Activated naive CD4-positive, alpha-beta T cell treated with anti-CD3 and anti-CD28 coated beads, Interleukin-2, amount 50 U/mL, for 72 hours (primary cell): ENCODE measurements around the gene SLMAP. TPM values are rescaled to one million over a fixed set of nuclear protein-coding genes. Genes with fewer than 3 reads are reported as not detected.

Experiments used
- ATAC-seq, 2 donors: fragments of 150-1000 bp; cut with Tn5 transposase; 2 replicates each; pipeline ENCODE4 v1.10.0; 2021; ENCODE audit warnings: mild to moderate bottlenecking in 2 of 2, moderate library complexity in 2 of 2
- DNase-seq, 2 donors: peaks; one replicate each; pipeline ENCODE4 v3.0.0; 2021 to 2022; ENCODE audit warnings: low spot score in 2 of 2
- H3K27ac Mint-ChIP-seq, 2 donors: one replicate each; pipeline ENCODE4 v1.8.0; 2022; ENCODE audit warnings: mild to moderate bottlenecking in 2 of 2, mixed read lengths in 2 of 2
- H3K36me3 Mint-ChIP-seq, 2 donors: one replicate each; pipeline ENCODE4 v1.8.0; 2022; ENCODE audit warnings: mixed read lengths in 2 of 2
- H3K9me3 Mint-ChIP-seq, 2 donors: one replicate each; pipeline ENCODE4 v1.8.0; 2022; ENCODE audit warnings: mixed read lengths in 2 of 2
- total RNA-seq, 2 donors: library from RNA; stranded (reverse); gene quantifications; one replicate each; pipeline ENCODE4 v1.2.3, GENCODE V29; 2022

Gene SLMAP
- total RNA-seq, 2 donors from 2014 or later: 44.1 to 44.8 TPM

GRCh38 chr3:57740027-57740426 is 16.1 kb upstream of the SLMAP start:
- ATAC-seq (no peak), DNase-seq (no peak)
- Mint-ChIP-seq H3K36me3 (no peaks in the 10 kb centered on the region), H3K9me3 (no peaks in the 10 kb centered on the region), H3K27ac (no peak overlapping the region)

- Mint-ChIP-seq H3K36me3 (no peaks in the 10 kb centered on the region), H3K9me3 (no peaks in the 10 kb centered on the region), H3K27ac (no peak overlapping the region)
- DNase-seq (no peak), ATAC-seq (no peak)
Measured at GRCh38 chr3:57743496-57743895, 12.6 kb upstream of the SLMAP start.

- H3K27ac Mint-ChIP-seq: no peak overlapping the region
- no peaks in the 10 kb centered on the region for H3K36me3 Mint-ChIP-seq
- ATAC-seq (no peak), DNase-seq (no peak)
- H3K9me3 Mint-ChIP-seq: no peaks in the 10 kb centered on the region
Measured at GRCh38 chr3:57745101-57745500, 11.0 kb upstream of the SLMAP start.

- Mint-ChIP-seq H3K27ac (no peak overlapping the region), H3K9me3 (no peaks in the 10 kb centered on the region), H3K36me3 (no peaks in the 10 kb centered on the region)
- DNase-seq (no peak), ATAC-seq (no peak)
Measured at GRCh38 chr3:57746156-57747010, 9.7 kb upstream of the SLMAP start.

- no peak for ATAC-seq
- H3K27ac Mint-ChIP-seq: no peak overlapping the region
- H3K9me3 Mint-ChIP-seq: peaks cover 0 to under 1% of the 10 kb centered on the region in 2 donors
- H3K36me3 Mint-ChIP-seq: no peaks in the 10 kb centered on the region
- no peak for DNase-seq
Measured at GRCh38 chr3:57749542-57749941, 6.6 kb upstream of the SLMAP start.

GRCh38 chr3:57752307-57752706 is 3.8 kb upstream of the SLMAP start:
- H3K27ac Mint-ChIP-seq: no peak overlapping the region
- peaks cover 0 to 3% of the 10 kb centered on the region in 2 donors for H3K9me3 Mint-ChIP-seq
- no peak for ATAC-seq
- H3K36me3 Mint-ChIP-seq: peaks cover 5% of the 10 kb centered on the region in 2 donors
- no peak for DNase-seq

GRCh38 chr3:57753016-57753415 is 3.1 kb upstream of the SLMAP start:
- no peak for ATAC-seq
- Mint-ChIP-seq H3K9me3 (peaks cover 0 to 3% of the 10 kb centered on the region in 2 donors), H3K27ac (no peak overlapping the region), H3K36me3 (peaks cover 7 to 10% of the 10 kb centered on the region in 2 donors)
- no peak for DNase-seq

- H3K9me3 Mint-ChIP-seq: peaks cover 0 to 3% of the 10 kb centered on the region in 2 donors
- DNase-seq (no peak), ATAC-seq (peak; percentile 44 to 63)
- peaks cover 10 to 11% of the 10 kb centered on the region in 2 donors for H3K36me3 Mint-ChIP-seq
- peak overlapping the region; percentile 97 to 99 for H3K27ac Mint-ChIP-seq
Measured at GRCh38 chr3:57755368-57755675, 787 bp upstream of the SLMAP start.

- Mint-ChIP-seq H3K36me3 (peaks cover 10 to 11% of the 10 kb centered on the region in 2 donors), H3K9me3 (peaks cover 0 to 3% of the 10 kb centered on the region in 2 donors), H3K27ac (peak overlapping the region; percentile 96 to 99)
- ATAC-seq (peak; percentile 14 to 16), DNase-seq (peak; percentile 30 to 66)
Measured at GRCh38 chr3:57756528-57757401, 656 bp downstream of the SLMAP start.

- no peak for DNase-seq
- peak overlapping the region; percentile 96 to 99 for H3K27ac Mint-ChIP-seq
- H3K36me3 Mint-ChIP-seq: peaks cover 10 to 11% of the 10 kb centered on the region in 2 donors
- no peak for ATAC-seq
- peaks cover 0 to 3% of the 10 kb centered on the region in 2 donors for H3K9me3 Mint-ChIP-seq
Measured at GRCh38 chr3:57757642-57758297, 1.7 kb downstream of the SLMAP start.

- no peak for ATAC-seq
- DNase-seq: no peak
- H3K36me3 Mint-ChIP-seq: peaks cover 15% of the 10 kb centered on the region in 2 donors
- peaks cover 0 to 3% of the 10 kb centered on the region in 2 donors for H3K9me3 Mint-ChIP-seq
- no peak overlapping the region for H3K27ac Mint-ChIP-seq
Measured at GRCh38 chr3:57758686-57759085, 2.6 kb downstream of the SLMAP start.

- DNase-seq (no peak), ATAC-seq (no peak)
- no peak overlapping the region for H3K27ac Mint-ChIP-seq
- H3K9me3 Mint-ChIP-seq: no peaks in the 10 kb centered on the region
- peaks cover 17 to 20% of the 10 kb centered on the region in 2 donors for H3K36me3 Mint-ChIP-seq
Measured at GRCh38 chr3:57764794-57765193, 8.7 kb downstream of the SLMAP start.

- Mint-ChIP-seq H3K36me3 (peaks cover 13 to 31% of the 10 kb centered on the region in 2 donors), H3K9me3 (no peaks in the 10 kb centered on the region), H3K27ac (no peak overlapping the region)
- DNase-seq: no peak
- ATAC-seq: no peak
Measured at GRCh38 chr3:57768595-57768994, 12.5 kb downstream of the SLMAP start.

GRCh38 chr3:57770009-57770827 is 14.1 kb downstream of the SLMAP start:
- ATAC-seq (no peak), DNase-seq (no peak)
- H3K27ac Mint-ChIP-seq: no peak overlapping the region
- H3K9me3 Mint-ChIP-seq: no peaks in the 10 kb centered on the region
- H3K36me3 Mint-ChIP-seq: peaks cover 3 to 26% of the 10 kb centered on the region in 2 donors

GRCh38 chr3:57772251-57772650 is 16.1 kb downstream of the SLMAP start:
- no peak for ATAC-seq
- H3K27ac Mint-ChIP-seq: no peak overlapping the region
- H3K36me3 Mint-ChIP-seq: peaks cover 0 to 26% of the 10 kb centered on the region in 2 donors
- H3K9me3 Mint-ChIP-seq: no peaks in the 10 kb centered on the region
- no peak for DNase-seq

GRCh38 chr3:57777774-57778173 is 21.7 kb downstream of the SLMAP start:
- ATAC-seq (no peak), DNase-seq (no peak)
- Mint-ChIP-seq H3K36me3 (peaks cover 5 to 19% of the 10 kb centered on the region in 2 donors), H3K9me3 (no peaks in the 10 kb centered on the region), H3K27ac (no peak overlapping the region)
